T1000 (cell line): ENCODE data around the gene SNX32.

Experiments
- DNase-seq: peaks from one replicate; lab custom pipeline; 2025; ENCODE audit warnings: mixed read lengths; lab: John Stamatoyannopoulos, UW

The SNX32 gene

GRCh38 chr11:65868907-65869306 lies 35.1 kb downstream of the SNX32 start:
- DNase-seq: no peak

GRCh38 chr11:65869643-65870306 lies 36.0 kb downstream of the SNX32 start:
- DNase-seq: no peak

- no peak for DNase-seq
Observed at GRCh38 chr11:65870307-65870658, 36.5 kb downstream of the SNX32 start.

- peak; percentile 29 for DNase-seq
Observed at GRCh38 chr11:65870706-65871681, 37.2 kb downstream of the SNX32 start.

GRCh38 chr11:65871811-65872548 lies 38.2 kb downstream of the SNX32 start:
- DNase-seq: peak; percentile 59

GRCh38 chr11:65872586-65873317 lies 39.0 kb downstream of the SNX32 start, which contains the start of gene EFEMP2:
EFEMP2 (minus strand) TSS chr11:65872800; CDS start chr11:65872354, 446 bp downstream.
- peak; percentile 58 for DNase-seq

GRCh38 chr11:65873318-65874156 lies 39.8 kb downstream of the SNX32 start:
- DNase-seq: peak; percentile 96

GRCh38 chr11:65879617-65880016 lies 45.9 kb downstream of the SNX32 start, which contains the start of gene CTSW:
CTSW (plus strand) TSS chr11:65879837; CDS start chr11:65879855, 18 bp downstream.
- no peak for DNase-seq

- DNase-seq: no peak
Observed at GRCh38 chr11:65880027-65880426, 46.3 kb downstream of the SNX32 start.

- DNase-seq: no peak
Observed at GRCh38 chr11:65880844-65881421, 47.2 kb downstream of the SNX32 start.

- DNase-seq: no peak
Observed at GRCh38 chr11:65882120-65883057, 48.6 kb downstream of the SNX32 start.

- no peak for DNase-seq
Observed at GRCh38 chr11:65883058-65883761, 49.4 kb downstream of the SNX32 start.

- DNase-seq: no peak
Observed at GRCh38 chr11:65883786-65884715, 50.3 kb downstream of the SNX32 start.

GRCh38 chr11:65884716-65885092 lies 50.9 kb downstream of the SNX32 start:
- peak; percentile 72 for DNase-seq

- DNase-seq: no peak
Observed at GRCh38 chr11:65885231-65885630, 51.5 kb downstream of the SNX32 start.

GRCh38 chr11:65885808-65886536 lies 52.2 kb downstream of the SNX32 start:
- no peak for DNase-seq
